ENCODE measurements around the gene KCNQ1.

Gene KCNQ1

DNA sequence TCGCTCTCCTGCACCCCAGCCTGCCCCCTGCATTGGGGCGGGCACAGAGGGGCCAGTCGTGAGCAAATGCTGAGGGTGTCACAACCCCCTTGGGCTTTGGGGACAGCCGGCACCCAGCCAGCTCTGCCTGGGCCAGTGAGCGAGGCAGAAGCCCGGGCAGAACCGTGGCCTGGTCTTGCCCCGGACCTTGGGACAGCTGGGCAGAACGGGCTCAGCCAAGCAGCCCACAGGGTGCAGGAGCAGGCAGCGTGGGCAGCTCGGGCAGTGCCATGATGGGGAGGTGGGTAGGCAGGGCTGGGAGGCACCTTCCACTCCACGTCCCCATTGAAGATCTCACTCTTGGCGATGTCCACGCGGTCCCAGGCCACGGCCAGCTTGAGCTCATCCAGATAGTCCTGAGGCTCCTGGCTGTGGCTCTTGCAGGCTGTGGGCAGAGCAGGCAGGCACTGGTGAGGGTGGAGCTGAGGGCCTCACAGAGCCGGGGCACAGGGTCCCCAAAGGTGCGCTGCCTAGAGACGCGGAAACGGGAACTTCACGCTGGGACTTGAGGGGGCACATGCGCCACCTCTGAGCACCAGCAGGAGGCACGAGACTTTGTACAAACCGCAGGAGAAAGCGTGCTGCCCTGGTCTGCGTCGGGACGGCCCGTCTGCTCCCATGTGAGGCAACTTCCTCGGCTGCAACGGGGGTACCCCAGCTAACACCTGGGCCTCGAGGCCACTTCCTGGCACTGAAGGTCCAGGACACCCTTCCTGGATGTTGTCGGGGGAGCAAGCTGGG lies 29.0 kb upstream of the KCNQ1 start:
- TF ChIP-seq GATA3 (IDR thresholded peaks at IDR 0.05; ENCODE audit: low read depth, low read length) (no peak), GATA2 (IDR thresholded peaks at IDR 0.05; ENCODE audit: low read depth, low read length) (no peak)

DNA sequence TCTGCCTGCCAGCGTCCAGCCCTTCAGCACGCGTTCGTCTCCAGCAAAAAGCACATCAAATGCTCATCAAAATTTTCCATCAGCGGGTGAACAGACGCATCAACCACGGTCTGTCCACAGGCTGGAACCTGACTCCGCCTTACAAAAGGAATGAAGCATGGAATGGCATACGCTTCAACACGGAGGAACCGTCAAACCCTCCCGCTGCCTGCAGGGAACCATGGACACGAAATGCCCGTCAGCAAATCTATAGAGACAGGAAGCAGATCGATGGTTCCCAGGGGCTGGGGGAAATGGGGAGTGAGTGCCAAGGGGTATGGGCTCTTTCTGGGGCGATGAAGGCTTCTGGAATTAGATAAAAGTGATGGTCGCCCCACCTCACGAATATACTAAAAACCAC lies 28.0 kb upstream of the KCNQ1 start:
- no peak for TF ChIP-seq GATA3 (IDR thresholded peaks at IDR 0.05; ENCODE audit: low read depth, low read length)
- no peak for TF ChIP-seq GATA2 (IDR thresholded peaks at IDR 0.05; ENCODE audit: low read depth, low read length)

DNA sequence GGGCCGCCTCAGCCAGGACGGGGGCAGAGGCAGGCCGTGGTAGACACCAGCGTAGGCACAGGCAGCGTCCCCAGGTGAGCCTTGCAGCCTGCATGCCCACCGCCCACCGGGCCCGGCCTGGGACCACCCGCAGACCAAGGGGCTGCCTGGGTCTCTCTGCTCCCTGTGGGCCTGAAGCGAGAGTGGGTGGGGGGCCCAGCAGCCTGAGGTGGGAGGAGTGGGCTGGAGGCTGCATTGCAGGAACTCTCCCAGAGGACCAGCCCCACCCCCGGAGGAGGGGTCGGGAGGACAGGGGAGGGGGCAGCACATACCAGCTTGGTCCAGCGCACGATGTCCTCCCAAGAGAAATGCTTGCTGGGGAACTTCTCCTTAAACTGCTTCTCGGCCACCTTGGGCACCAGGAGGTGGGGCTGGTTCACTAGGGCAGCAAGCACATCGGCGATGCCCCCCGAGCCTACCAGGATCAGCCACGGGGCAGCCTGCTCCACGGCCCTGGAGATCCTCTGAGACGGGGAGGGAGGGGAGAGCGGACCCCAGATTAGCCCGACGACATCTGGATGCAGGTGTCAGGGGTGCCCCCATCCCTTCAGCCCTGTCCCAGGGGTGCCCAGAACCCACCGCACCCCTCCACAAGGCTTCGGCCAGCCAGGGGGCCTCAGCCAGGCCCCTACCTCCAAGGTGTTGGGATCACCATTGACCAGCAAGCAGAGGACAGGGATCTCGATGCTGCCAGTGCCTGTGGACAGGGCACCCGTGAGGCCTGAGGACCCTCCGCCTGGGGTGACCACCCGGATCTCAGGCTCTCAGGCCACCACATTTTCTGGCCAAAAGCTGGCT lies 26.7 kb upstream of the KCNQ1 start:
- TF ChIP-seq GATA3 (IDR thresholded peaks at IDR 0.05; ENCODE audit: low read depth, low read length): no peak
- TF ChIP-seq GATA2 (IDR thresholded peaks at IDR 0.05; ENCODE audit: low read depth, low read length): no peak

DNA sequence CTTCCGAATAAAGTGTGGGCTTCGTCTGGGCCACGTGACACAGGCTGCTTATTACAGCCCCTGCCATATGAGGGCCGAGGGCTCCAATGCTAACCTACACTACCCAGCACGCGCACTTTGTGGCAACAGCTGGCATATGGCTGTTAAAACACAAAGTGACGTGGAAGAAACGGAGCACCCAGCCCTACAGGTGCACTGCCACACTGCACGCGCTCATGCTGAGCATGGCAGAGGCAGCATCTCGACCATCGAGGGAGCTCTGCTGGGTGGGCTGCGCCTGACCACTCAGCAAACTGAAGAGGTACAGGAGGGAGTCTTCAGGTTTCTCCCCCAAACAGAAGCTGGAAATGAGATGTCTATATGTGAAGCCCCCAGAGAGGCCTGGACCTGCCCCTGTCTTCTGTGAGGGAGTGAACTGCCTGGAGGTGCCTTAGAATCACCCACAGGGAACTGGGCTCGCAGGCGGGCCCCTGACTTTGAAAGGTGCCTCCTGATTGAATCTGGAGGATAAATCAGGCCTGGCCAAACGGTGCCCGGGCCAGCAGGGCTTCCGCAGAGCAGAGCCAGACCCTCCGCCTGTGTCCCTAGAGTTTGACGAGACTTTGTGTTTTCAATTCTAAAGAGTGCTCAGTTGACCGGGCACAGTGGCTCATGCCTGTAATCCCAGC lies 26.0 kb upstream of the KCNQ1 start:
- TF ChIP-seq GATA3 (IDR thresholded peaks at IDR 0.05; ENCODE audit: low read depth, low read length): no peak
- no peak for TF ChIP-seq GATA2 (IDR thresholded peaks at IDR 0.05; ENCODE audit: low read depth, low read length)

DNA sequence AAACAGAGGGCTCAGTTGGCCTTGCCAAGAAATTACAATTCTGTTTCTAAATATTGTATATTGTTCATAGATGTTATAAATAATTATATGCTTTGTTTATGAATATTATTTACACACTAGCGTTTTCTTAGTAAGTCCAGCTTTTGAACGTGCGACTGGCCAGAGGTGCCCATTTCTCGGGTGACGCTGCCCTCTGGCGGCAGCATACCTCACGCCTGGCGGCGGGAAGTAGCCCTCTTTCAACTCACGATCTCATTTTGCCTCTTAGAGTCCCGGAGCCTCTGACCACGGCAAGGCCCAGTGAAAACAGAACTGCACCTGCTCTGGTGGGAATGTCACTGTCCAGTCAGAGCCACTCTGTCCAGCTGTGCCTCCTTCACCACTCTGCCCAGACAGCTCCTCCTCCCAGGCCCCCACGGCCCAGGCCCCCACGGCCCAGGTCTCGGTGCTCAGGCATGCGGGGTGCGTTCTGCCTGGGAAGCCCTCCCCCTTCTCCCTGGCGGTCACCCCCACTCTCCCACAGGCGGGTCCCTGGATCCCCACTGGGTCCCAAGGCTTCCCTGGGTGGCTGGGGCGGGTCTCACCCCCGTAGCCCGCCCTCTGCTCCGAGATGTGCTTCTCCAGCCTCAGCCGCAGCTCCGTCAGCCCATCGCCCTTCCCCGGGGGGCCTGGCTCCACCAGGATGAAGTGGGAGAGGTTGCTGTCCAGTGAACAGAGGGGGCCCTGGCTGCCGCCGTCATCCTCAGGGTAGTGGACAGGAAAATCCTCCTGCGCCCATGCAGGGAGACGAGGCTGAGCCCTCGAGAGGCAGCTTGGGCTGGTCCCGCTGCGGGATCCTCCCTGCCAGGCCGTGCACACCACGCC lies 24.9 kb upstream of the KCNQ1 start:
- TF ChIP-seq GATA3 (IDR thresholded peaks at IDR 0.05; ENCODE audit: low read depth, low read length): no peak
- TF ChIP-seq GATA2 (IDR thresholded peaks at IDR 0.05; ENCODE audit: low read depth, low read length): no peak

DNA sequence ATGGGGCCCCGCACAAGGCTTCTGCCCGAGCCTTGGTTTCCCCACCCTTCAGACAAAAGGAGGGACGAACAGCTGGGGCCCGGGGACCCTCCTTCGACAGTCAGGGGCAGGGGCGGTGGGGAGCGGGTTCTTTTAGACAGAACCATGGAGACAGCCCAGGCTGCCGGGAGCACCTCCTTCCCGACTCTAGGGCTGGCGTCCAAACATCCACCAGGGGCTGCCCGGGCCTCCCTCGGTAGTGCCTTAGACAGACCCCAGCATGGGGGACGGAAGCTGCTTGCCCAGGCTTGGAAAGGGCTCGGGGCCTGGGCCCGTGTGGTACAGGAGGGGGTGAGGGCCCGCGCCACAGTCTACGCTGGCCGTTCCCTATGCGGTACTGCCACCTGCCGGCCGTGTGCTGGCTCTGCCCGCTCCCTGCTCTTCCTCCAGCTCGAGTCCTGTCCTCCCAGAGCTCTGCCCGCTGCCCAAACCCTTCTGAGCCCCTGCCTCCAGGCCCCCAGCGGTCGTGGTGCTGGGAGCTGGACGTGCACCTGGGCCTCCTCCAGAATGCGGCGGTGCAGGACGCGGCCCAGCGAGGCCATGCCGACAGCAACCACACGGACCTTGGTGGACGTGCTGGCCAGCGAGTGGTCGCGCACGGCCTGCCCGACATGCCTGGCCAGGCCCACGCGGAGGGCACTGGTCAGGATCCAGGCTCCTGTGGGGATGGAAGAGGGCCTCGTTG lies 24.1 kb upstream of the KCNQ1 start:
- TF ChIP-seq GATA3 (IDR thresholded peaks at IDR 0.05; ENCODE audit: low read depth, low read length): no peak
- TF ChIP-seq GATA2 (IDR thresholded peaks at IDR 0.05; ENCODE audit: low read depth, low read length): no peak

DNA sequence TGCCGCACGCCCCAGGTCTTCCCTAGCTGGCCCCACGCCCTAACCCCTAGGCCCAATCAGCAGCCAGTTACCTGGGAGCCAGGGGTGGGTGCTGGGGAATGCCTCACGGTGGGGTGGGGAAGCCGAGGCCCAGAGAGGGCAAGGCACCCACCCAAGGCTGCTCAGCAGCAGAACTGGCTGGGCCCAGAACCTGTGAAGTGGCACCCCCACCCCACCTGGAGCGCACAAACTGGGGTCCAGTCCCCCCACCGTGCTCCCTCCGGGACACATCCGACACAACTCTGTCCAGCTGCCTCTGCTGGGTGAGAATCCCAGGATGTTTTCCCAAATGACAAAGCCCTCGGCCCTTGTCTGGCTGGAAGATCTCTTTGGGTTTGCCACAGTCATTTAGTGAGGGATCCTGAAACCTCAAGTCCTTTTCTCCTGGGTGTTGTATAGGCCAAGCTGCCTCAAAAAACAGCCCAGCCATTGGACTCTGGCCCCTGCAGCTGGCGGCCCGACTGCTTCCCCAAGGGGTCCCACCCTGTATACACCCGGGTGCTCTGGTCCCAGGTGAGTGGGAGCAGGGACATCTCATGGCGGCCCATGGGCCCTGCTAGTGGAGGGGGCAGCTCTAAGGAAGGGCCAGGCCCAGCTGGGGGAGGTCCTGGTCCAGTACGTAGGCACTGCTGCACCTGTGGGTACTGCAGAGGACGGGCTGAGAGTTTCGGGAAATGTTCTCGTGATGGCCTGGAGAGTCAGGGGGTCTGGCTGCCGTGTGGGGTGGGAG lies 23.4 kb upstream of the KCNQ1 start:
- no peak for TF ChIP-seq GATA2 (IDR thresholded peaks at IDR 0.05; ENCODE audit: low read depth, low read length)
- no peak for TF ChIP-seq GATA3 (IDR thresholded peaks at IDR 0.05; ENCODE audit: low read depth, low read length)

DNA sequence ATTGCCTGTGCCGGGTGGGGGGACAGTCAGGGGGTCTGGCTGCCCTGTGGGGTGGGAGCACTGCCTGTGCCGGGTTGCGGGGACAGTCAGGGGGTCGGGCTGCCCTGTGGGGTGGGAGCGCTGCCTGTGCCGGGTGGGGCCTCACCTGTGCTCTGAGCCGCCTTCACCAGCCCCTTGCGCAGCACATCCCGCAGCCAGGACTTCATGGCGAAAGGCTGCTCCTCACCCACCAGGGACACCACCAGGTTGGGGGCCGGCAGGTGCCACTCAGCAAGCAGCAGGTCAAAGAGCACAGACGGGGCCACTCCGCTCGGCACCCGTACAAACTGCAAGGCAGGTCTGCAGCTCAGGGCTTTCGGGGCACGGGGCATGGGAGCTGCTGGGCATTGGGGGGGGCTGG lies 22.8 kb upstream of the KCNQ1 start:
- TF ChIP-seq GATA2 (IDR thresholded peaks at IDR 0.05; ENCODE audit: low read depth, low read length): no peak
- no peak for TF ChIP-seq GATA3 (IDR thresholded peaks at IDR 0.05; ENCODE audit: low read depth, low read length)

DNA sequence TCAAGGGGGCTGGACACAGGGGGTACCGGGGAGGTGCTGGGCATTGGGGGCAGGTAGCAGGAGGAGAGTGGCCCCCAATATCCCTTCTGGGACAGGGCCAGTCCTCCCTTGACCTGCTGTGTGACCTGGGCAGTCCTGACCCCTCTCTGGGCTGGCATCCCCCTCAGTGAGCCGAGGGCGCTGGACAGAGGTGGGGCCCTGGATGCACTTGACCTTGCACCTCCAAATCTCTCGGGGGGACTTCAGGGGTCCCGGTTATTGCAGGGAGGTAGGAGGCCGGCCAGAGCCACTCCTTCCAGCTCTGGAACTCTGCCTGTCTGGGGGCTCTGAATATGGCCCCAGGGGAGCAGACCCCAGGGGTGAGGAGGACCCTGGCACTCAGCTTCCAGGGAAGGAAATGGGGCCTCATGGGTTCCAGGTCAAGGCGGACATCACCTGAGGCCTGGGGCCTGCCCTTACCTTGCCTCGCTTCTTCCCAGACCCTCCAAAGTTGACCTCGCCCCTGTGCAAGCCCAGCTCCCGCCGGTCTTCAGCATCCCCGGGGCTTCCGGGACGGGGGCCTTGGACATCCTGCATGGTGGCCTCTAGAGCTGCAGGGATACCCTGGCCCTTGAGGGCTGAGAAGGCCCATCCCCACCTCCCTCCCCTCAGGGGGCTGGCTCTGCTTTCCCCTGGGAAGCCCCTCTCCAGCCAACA lies 22.2 kb upstream of the KCNQ1 start:
- no peak for TF ChIP-seq GATA2 (IDR thresholded peaks at IDR 0.05; ENCODE audit: low read depth, low read length)

DNA sequence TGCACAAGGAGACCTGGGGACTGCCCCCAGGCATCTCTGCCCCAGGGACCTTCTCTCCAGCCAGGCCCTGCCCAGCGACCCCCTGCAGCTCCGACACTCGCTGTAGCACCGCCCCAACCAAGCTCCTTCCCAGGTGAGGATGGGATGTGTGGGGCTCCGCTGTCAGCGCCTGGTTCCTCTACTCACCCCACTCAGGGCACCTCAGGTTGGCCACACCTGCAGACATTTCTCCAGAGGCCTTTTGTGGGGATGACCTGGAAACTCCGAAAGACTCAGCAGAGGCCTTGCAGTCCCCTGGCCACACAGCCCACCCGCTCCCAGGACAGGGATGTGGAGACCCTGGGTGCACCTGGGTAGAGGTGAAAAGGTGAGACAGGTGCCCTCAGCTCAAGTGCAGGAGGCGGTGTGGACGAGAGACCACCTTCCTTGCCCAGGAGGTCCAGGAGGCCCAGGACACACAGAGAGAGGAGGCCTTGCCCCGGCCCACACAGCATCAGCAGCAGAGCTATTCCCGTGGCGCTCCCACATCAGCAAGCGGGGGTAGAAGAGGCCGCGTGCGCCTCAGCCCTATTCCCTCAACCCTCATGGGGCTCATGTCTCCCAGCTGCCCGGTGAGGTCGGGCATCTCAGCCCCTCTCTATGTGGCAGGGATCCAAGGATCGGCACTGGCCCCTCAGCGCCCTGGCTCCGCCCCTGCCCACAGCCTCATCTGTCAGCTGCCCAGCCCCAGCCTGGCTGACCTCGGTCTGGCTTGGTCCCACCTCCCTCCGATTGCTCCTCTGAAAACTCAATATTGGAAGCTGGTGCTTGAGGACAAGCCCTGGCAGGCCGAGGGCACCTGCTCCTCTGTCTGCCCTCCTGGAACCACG lies 21.4 kb upstream of the KCNQ1 start:
- TF ChIP-seq GATA3 (IDR thresholded peaks at IDR 0.05; ENCODE audit: low read depth, low read length) (no peak), GATA2 (IDR thresholded peaks at IDR 0.05; ENCODE audit: low read depth, low read length) (no peak)
